Body of pancreas (tissue), 4 donors: ENCODE results near the gene IL24. TPM values are rescaled to one million over a fixed set of nuclear protein-coding genes. Genes with fewer than 3 reads are reported as not detected.

Experiments
- ATAC-seq: fragments of 150-250 bp; one replicate; pipeline ENCODE4 v1.9.1; 2016
- DNase-seq, 4 donors: peaks; one replicate each; pipeline ENCODE4 v3.0.0-alpha.2; 2019
- H3K27ac ChIP-seq, 4 donors: fragments of 200-600 bp; sonication (generic); 1 replicate in 3 of 4; 2 replicates in 1 of 4; pipeline versions ENCODE4 v1.5.1 to v1.6.1; 2016 to 2019; ENCODE audit warnings: mild to moderate bottlenecking in 1 of 4, mixed read lengths in 1 of 4, moderate library complexity in 1 of 4
- H3K27me3 ChIP-seq, 2 donors: fragments of 200-600 bp; sonication (generic); one replicate each; pipeline ENCODE4 v1.6.0; 2016; ENCODE audit warnings: mild to moderate bottlenecking in 1 of 2
- H3K36me3 ChIP-seq, 2 donors: fragments of 200-600 bp; sonication (generic); replicated peaks in 1 of 2; 2 replicates each; pipeline ENCODE4 v1.5.1; 2016; ENCODE audit warnings: low read depth in 2 of 2; ENCODE audit not compliant: insufficient read depth in 1 of 2
- H3K4me1 ChIP-seq: fragments of 200-600 bp; sonication (generic); one replicate; pipeline ENCODE4 v1.6.0; 2016
- H3K4me3 ChIP-seq, 2 donors: fragments of 200-600 bp; sonication (generic); 1 replicate in 1 of 2; 2 replicates in 1 of 2; pipeline ENCODE4 v1.5.1; 2016 to 2019
- H3K9me3 ChIP-seq, 3 donors: fragments of 200-600 bp; sonication (generic); 1 replicate in 2 of 3; 2 replicates in 1 of 3; pipeline ENCODE4 v1.5.1; 2016
- CTCF ChIP-seq, 7 experiments: fragments of 450-650 bp in 4 of 7; fragments of 200-600 bp in 3 of 7; sonication (generic) in 3 of 7; IDR thresholded peaks; one replicate each; pipeline ENCODE4 v1.5.1; 2016 to 2019; ENCODE audit warnings: antibody characterized with exemption in 7 of 7
- POLR2A ChIP-seq, 3 donors: fragments of 450-650 bp; IDR thresholded peaks; one replicate each; pipeline ENCODE4 v1.6.1; 2016; ENCODE audit warnings: antibody characterized with exemption in 3 of 3, mild to moderate bottlenecking in 2 of 3
- WGBS, 2 donors: methylation state at CpG; one replicate each; pipeline ENCODE4 v1.1.5; 2017; 5-methylcytosine and 5-hydroxymethylcytosine counted together
- intact Hi-C: fragments of 100-400 bp; cut with DNase I; formaldehyde crosslinking; loops from one replicate; pipeline ENCODE4 v1.15.1; 2023
- total RNA-seq, 2 donors: library from RNA; depleted of rRNA; stranded (reverse); fragments of >200 nt; gene quantifications; one replicate each; pipeline ENCODE4 v1.1.0, GENCODE V29; 2016

The IL24 gene
- total RNA-seq, 2 donors from 2014 or later: not detected

- DNase-seq: peak in 1 of 4 donors; percentile 20
- Histone ChIP-seq H3K4me3 (no peak overlapping the region), H3K27me3 (no peaks in the 10 kb centered on the region), H3K36me3 (no peaks in the 10 kb centered on the region), H3K9me3 (no peaks in the 10 kb centered on the region), H3K4me1 (peaks cover 22% of the 10 kb centered on the region), H3K27ac (no peak overlapping the region)
- intact Hi-C loops: no loop called here
- no peak for ATAC-seq
- WGBS, 2 donors: 81 to 94% methylated on average over 7 to 9 of the region's 9 CpGs
- TF ChIP-seq POLR2A (IDR thresholded peaks at IDR 0.05): no peak
- TF ChIP-seq CTCF (IDR thresholded peaks at IDR 0.05): no peak
These were observed 42.8 kb downstream of the IL24 start for GRCh38 chr1:206939841-206940587.

- TF ChIP-seq POLR2A (IDR thresholded peaks at IDR 0.05) (no peak), CTCF (IDR thresholded peaks at IDR 0.05) (no peak)
- no peak overlapping the region for H3K27ac ChIP-seq
- intact Hi-C loops: no loop called here
- no peak for ATAC-seq
- no peak overlapping the region for H3K4me3 ChIP-seq
- no peaks in the 10 kb centered on the region for H3K9me3 ChIP-seq
- DNase-seq: no peak
- no peaks in the 10 kb centered on the region for H3K27me3 ChIP-seq
- H3K4me1 ChIP-seq: peaks cover 22% of the 10 kb centered on the region
- 92 to 97% methylated on average over 3 of the region's 3 CpGs for WGBS, 2 donors
- H3K36me3 ChIP-seq: no peaks in the 10 kb centered on the region
These were observed 43.3 kb downstream of the IL24 start for GRCh38 chr1:206940588-206940936.

- Histone ChIP-seq H3K4me3 (no peak overlapping the region), H3K4me1 (peaks cover 30% of the 10 kb centered on the region), H3K36me3 (no peaks in the 10 kb centered on the region), H3K9me3 (no peaks in the 10 kb centered on the region), H3K27me3 (no peaks in the 10 kb centered on the region), H3K27ac (peak overlapping the region in 3 of 4 donors; percentile 42 to 68 (median 59))
- 15 to 16% methylated on average over 6 of the region's 6 CpGs for WGBS, 2 donors
- intact Hi-C loops: no loop called here
- TF ChIP-seq CTCF (IDR thresholded peaks at IDR 0.05) (no peak), POLR2A (IDR thresholded peaks at IDR 0.05) (no peak)
- ATAC-seq (peak; percentile 73), DNase-seq (peak; percentile 31 to 62 (median 42))
These were observed 44.6 kb downstream of the IL24 start for GRCh38 chr1:206941766-206942418.

GRCh38 chr1:206944703-206945102 lies 47.5 kb downstream of the IL24 start:
- Histone ChIP-seq H3K36me3 (no peaks in the 10 kb centered on the region), H3K9me3 (no peaks in the 10 kb centered on the region), H3K4me3 (no peak overlapping the region), H3K27ac (no peak overlapping the region), H3K4me1 (peaks cover 37% of the 10 kb centered on the region), H3K27me3 (no peaks in the 10 kb centered on the region)
- DNase-seq (no peak), ATAC-seq (no peak)
- WGBS, 2 donors: 55 to 58% methylated on average over 4 to 5 of the region's 5 CpGs
- TF ChIP-seq CTCF (IDR thresholded peaks at IDR 0.05) (no peak), POLR2A (IDR thresholded peaks at IDR 0.05) (no peak)
- intact Hi-C loops: no loop called here
